HL-60 (cell line): Measurements from ENCODE around the gene ADAM17.

Experiments used
- DNase-seq, 2 experiments: peaks; one replicate each; pipeline ENCODE4 v3.0.0-alpha.2; 2010 to 2020; ENCODE audit warnings: low read depth in 1 of 2, low spot score in 1 of 2
- H3K27ac ChIP-seq: fragments of 250-450 bp; sonication (Bioruptor Pico); replicated peaks from 2 replicates; pipeline ENCODE4 v1.5.1; 2020; ENCODE audit warnings: mild to moderate bottlenecking, moderate library complexity
- H3K27me3 ChIP-seq: fragments of 250-450 bp; sonication (Bioruptor Pico); 2 replicates; pipeline ENCODE4 v1.5.1; 2021; ENCODE audit warnings: mild to moderate bottlenecking, moderate library complexity; ENCODE audit not compliant: insufficient read depth, poor library complexity, severe bottlenecking
- H3K4me3 ChIP-seq: replicated peaks from 2 replicates; pipeline ENCODE4 v1.5.1; 2011; ENCODE audit warnings: mild to moderate bottlenecking, control low read depth, low read length; ENCODE audit not compliant: insufficient read depth
- GABPA ChIP-seq: IDR thresholded peaks from 2 replicates; pipeline ENCODE4 v1.6.1; 2012; ENCODE audit warnings: low read depth
- POLR2AphosphoS5 ChIP-seq: IDR thresholded peaks from 2 replicates; pipeline ENCODE4 v1.6.1; 2012; ENCODE audit warnings: low read depth
- SPI1 ChIP-seq: IDR thresholded peaks from 2 replicates; pipeline ENCODE4 v1.6.1; 2012; ENCODE audit warnings: low read depth, mild to moderate bottlenecking, borderline replicate concordance
- TF ChIP-seq, protein P1 (sequence below): IDR thresholded peaks from 2 replicates; pipeline ENCODE4 v1.6.1; 2012; ENCODE audit warnings: low read depth; ENCODE audit not compliant: insufficient replicate concordance
- TF ChIP-seq, protein P2 (sequence below): IDR thresholded peaks from one replicate; pipeline ENCODE4 v1.5.1; 2011; ENCODE audit warnings: low read length, control low read depth, inconsistent platforms; ENCODE audit not compliant: insufficient read depth

The ADAM17 gene

GRCh38 chr2:9574331-9574730 lies 18.7 kb upstream of the ADAM17 start:
- DNase-seq, result no peak
- Histone ChIP-seq H3K4me3 (no peak overlapping the region), H3K27me3 (no peaks in the 10 kb centered on the region), H3K27ac (no peak overlapping the region)
- TF ChIP-seq, protein P1, sequence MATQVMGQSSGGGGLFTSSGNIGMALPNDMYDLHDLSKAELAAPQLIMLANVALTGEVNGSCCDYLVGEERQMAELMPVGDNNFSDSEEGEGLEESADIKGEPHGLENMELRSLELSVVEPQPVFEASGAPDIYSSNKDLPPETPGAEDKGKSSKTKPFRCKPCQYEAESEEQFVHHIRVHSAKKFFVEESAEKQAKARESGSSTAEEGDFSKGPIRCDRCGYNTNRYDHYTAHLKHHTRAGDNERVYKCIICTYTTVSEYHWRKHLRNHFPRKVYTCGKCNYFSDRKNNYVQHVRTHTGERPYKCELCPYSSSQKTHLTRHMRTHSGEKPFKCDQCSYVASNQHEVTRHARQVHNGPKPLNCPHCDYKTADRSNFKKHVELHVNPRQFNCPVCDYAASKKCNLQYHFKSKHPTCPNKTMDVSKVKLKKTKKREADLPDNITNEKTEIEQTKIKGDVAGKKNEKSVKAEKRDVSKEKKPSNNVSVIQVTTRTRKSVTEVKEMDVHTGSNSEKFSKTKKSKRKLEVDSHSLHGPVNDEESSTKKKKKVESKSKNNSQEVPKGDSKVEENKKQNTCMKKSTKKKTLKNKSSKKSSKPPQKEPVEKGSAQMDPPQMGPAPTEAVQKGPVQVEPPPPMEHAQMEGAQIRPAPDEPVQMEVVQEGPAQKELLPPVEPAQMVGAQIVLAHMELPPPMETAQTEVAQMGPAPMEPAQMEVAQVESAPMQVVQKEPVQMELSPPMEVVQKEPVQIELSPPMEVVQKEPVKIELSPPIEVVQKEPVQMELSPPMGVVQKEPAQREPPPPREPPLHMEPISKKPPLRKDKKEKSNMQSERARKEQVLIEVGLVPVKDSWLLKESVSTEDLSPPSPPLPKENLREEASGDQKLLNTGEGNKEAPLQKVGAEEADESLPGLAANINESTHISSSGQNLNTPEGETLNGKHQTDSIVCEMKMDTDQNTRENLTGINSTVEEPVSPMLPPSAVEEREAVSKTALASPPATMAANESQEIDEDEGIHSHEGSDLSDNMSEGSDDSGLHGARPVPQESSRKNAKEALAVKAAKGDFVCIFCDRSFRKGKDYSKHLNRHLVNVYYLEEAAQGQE, result no peak
- TF ChIP-seq SPI1, result no peak
- TF ChIP-seq, protein P2, sequence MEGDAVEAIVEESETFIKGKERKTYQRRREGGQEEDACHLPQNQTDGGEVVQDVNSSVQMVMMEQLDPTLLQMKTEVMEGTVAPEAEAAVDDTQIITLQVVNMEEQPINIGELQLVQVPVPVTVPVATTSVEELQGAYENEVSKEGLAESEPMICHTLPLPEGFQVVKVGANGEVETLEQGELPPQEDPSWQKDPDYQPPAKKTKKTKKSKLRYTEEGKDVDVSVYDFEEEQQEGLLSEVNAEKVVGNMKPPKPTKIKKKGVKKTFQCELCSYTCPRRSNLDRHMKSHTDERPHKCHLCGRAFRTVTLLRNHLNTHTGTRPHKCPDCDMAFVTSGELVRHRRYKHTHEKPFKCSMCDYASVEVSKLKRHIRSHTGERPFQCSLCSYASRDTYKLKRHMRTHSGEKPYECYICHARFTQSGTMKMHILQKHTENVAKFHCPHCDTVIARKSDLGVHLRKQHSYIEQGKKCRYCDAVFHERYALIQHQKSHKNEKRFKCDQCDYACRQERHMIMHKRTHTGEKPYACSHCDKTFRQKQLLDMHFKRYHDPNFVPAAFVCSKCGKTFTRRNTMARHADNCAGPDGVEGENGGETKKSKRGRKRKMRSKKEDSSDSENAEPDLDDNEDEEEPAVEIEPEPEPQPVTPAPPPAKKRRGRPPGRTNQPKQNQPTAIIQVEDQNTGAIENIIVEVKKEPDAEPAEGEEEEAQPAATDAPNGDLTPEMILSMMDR, result no peak
- TF ChIP-seq GABPA, result no peak
- no peak for TF ChIP-seq POLR2AphosphoS5

- DNase-seq, result no peak
- H3K27ac ChIP-seq, result no peak overlapping the region
- TF ChIP-seq, protein P2, result no peak
- TF ChIP-seq SPI1 (no peak), GABPA (no peak), POLR2AphosphoS5 (no peak)
- TF ChIP-seq, protein P1, result no peak
- H3K27me3 ChIP-seq, result no peaks in the 10 kb centered on the region
- H3K4me3 ChIP-seq, result no peak overlapping the region
These were observed 18.2 kb upstream of the ADAM17 start for GRCh38 chr2:9573840-9574239.

DNA sequence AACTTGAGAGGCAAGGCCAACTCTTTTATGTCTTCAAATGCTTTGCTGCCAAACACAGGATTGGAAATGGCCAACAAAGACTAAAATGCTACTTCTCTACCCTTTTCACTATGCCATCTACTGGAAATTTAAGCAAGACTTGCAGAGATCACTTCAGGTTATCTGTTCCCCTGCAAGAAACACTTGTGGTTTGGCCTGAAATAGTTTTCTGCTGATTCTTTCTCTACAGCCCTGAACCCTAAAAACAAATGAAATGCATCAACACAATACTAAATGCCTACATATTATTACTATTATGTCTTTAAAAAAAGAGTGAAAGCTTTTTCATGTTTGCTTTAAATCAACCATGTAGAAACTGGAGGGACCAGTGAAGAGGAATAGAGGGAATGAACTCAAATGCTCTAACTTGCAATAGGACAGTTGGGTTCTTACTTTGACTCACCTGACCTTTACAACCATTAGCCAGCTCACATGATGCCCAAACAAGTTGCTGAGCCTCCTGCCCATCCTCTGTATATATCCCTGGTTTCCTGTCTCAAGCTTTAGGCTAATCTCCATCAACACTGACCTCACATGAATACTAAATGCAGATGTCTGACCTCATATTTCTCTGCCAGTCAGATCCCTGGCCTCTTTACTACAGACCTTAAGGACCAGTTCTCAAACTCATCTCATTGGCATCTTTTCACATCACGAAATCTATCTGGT lies 17.5 kb upstream of the ADAM17 start:
- Histone ChIP-seq H3K27ac (no peak overlapping the region), H3K4me3 (no peak overlapping the region), H3K27me3 (no peaks in the 10 kb centered on the region)
- DNase-seq, result no peak
- TF ChIP-seq POLR2AphosphoS5 (no peak), SPI1 (no peak), GABPA (no peak)
- TF ChIP-seq, protein P2, result no peak
- TF ChIP-seq, protein P1, result no peak
